NCI-H446 (cell line): ENCODE measurements around the gene SLC25A34.

Experiments used
- DNase-seq, 2 experiments: peaks; one replicate each; lab custom pipeline; 2025; lab: John Stamatoyannopoulos, UW

The SLC25A34 gene

DNA sequence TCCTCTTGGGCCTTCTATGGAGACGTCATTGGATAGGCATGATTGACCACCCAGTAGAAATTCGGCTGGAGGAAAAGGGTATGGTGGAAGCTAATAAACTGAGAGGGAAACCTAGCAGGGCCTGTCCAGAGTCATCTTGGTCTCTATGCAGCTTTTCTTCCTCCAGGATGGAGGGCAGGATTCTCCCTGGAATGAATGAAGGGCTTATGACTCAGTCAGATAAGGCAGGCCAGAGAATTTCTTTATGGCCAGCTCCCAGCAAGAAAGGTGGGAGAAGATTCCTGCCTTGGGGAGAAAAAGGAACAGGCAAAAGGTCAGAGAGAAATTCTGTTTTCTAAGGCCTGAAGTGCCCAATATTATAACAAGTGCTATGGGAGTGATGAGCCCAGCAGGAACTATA, 39.6 kb downstream of the SLC25A34 start:
- no peak for DNase-seq

DNA sequence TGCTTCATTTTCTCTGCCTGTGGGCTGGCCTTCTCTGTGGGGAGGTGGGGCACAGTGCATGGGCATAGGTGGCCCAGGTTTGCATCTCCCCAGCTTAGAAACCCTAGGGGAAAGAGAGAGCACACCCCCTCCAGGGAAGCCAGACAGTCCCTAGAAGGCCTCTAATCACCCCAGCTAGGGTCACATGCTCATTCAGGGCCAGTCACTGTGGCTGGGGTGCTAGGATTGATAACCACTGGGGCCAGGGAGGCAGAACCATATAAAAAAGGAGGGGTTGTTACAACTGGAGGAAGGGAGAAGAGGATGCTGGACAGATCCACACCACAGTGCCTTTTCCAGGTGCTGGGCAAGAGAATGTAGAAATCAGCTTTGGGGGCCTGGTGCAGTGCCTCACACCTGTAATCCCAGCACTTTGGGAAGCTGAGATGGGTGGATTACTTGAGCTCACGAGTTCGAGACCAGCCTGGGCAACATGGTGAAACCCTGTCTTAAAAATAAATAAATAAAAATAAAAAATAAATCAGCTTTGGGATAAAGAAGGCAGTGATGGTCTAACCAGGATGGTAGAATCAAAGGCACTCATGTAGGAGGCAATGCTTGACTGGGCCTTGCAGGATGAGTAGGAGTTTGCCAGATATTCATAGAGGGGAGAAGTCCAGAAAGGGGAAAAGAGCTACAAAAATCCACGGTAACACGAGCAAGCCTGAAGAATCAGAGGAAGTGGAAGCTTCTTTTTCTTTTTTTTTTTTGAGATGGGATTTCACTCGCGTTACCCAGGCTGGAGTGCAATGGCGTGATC, 42.0 kb downstream of the SLC25A34 start:
- DNase-seq, result no peak

DNA sequence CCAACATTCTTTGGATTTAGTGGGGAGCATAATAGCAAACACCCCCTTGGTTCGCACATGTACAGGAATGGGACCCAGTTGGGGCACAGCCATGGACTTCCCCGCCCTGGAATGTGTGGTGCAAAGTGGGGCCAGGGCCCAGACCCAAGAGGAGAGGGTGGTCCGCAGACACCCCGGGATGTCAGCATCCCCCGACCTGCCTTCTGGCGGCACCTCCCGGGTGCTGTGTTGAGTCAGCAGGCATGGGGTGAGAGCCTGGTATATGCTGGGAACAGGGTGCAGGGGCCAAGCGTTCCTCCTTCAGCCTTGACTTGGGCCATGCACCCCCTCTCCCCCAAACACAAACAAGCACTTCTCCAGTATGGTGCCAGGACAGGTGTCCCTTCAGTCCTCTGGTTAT, 49.6 kb downstream of the SLC25A34 start:
- no peak for DNase-seq

DNA sequence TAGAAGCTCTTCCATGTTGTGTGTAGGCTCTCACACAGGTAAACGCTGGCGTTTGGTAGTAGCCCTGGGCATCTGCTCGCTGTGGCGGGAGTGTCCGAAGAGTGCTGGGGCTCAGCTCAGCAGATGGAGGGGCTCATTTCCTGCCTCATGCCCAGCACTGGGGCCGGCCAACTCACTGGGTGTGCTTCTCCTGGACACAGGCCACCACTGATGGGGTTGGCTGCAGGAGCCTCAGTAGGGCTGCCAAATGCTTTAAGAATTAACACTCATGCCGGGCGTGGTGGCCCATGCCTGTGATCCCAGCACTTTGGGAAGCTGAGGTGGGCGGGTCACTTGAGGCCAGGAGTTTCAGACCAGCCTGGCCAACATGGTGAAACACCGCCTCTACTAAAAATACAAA, 50.5 kb downstream of the SLC25A34 start:
- no peak for DNase-seq

DNA sequence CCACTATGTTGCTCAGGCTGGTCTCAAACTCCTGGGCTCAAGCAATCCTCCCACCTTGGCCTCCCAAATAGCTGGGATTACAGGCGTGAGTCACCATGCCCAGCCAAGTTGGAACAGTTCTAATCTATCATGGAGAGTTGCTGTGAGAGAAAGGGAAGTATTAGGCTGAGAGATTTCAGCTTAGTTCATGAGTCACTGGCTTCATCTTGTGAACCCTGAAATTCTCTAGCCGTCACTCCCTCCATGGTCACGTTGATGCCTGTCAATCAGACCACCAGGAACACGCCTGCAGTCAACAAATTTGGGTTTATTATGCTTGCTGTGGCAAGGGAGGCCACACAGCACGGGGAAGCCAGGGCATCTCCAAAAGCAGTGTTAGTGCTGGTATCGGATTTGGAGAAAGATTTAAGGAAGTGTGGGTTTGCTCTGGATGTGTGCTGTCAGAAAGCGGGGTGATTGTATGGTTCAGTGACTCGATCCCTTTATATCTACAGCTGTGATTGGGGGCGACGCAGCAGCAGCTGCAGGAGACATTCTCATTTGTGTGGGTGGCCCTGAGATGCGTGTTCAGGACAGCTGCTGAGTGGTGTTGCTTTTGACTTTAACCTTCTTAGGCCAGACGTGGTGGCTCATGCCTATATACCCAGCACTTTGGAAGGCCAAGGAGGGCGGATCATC, 52.7 kb downstream of the SLC25A34 start:
- no peak for DNase-seq
